Immature natural killer cell (primary cell): Measurements from ENCODE around the gene ACAD10. TPM values are rescaled to one million over a fixed set of nuclear protein-coding genes. Genes with fewer than 3 reads are reported as not detected.
"Not testable (repeated sequence)": the region's sequence is repeated elsewhere in the genome, so short reads cannot be mapped to it uniquely, and the experiment has no call there.

ENCODE experiments used
- DNase-seq, 3 donors: peaks; one replicate each; pipeline ENCODE4 v3.0.0; 2022; ENCODE audit warnings: mixed read lengths in 1 of 3
- H3K27ac Mint-ChIP-seq, 6 donors: one replicate each; pipeline ENCODE4 v1.8.0; 2020; ENCODE audit warnings: mixed read lengths in 6 of 6, mild to moderate bottlenecking in 5 of 6, inconsistent platforms in 4 of 6, moderate library complexity in 3 of 6
- H3K27me3 Mint-ChIP-seq, 3 donors: one replicate each; pipeline ENCODE4 v1.8.0; 2020 to 2021; ENCODE audit warnings: low read depth in 3 of 3, mild to moderate bottlenecking in 3 of 3, mixed read lengths in 3 of 3, moderate library complexity in 3 of 3, inconsistent platforms in 1 of 3
- H3K36me3 Mint-ChIP-seq, 3 donors: one replicate each; pipeline ENCODE4 v1.8.0; 2020; ENCODE audit warnings: mixed read lengths in 3 of 3, inconsistent platforms in 2 of 3, mild to moderate bottlenecking in 2 of 3
- H3K4me1 Mint-ChIP-seq, 2 donors: one replicate each; pipeline ENCODE4 v1.8.0; 2020; ENCODE audit warnings: inconsistent platforms in 2 of 2, mild to moderate bottlenecking in 2 of 2, mixed read lengths in 2 of 2, moderate library complexity in 1 of 2
- H3K4me3 Mint-ChIP-seq, 5 donors: one replicate each; pipeline ENCODE4 v1.8.0; 2020; ENCODE audit warnings: mild to moderate bottlenecking in 5 of 5, mixed read lengths in 5 of 5, inconsistent platforms in 3 of 5, moderate library complexity in 3 of 5
- H3K9me3 Mint-ChIP-seq, 6 donors: one replicate each; pipeline ENCODE4 v1.8.0; 2020; ENCODE audit warnings: mild to moderate bottlenecking in 6 of 6, mixed read lengths in 6 of 6, inconsistent platforms in 4 of 6, moderate library complexity in 3 of 6
- polyA plus RNA-seq, 3 donors: library from polyadenylated mRNA; unstranded; fragments of 300-500 nt; fragmentation: Illumina TruSeq; gene quantifications; one replicate each; pipeline ENCODE4 v1.2.3, GENCODE V29; 2021

ACAD10 gene
- 1 to 10 TPM; 6.3 to 9.1 (median 7.9) TPM for polyA plus RNA-seq

DNA sequence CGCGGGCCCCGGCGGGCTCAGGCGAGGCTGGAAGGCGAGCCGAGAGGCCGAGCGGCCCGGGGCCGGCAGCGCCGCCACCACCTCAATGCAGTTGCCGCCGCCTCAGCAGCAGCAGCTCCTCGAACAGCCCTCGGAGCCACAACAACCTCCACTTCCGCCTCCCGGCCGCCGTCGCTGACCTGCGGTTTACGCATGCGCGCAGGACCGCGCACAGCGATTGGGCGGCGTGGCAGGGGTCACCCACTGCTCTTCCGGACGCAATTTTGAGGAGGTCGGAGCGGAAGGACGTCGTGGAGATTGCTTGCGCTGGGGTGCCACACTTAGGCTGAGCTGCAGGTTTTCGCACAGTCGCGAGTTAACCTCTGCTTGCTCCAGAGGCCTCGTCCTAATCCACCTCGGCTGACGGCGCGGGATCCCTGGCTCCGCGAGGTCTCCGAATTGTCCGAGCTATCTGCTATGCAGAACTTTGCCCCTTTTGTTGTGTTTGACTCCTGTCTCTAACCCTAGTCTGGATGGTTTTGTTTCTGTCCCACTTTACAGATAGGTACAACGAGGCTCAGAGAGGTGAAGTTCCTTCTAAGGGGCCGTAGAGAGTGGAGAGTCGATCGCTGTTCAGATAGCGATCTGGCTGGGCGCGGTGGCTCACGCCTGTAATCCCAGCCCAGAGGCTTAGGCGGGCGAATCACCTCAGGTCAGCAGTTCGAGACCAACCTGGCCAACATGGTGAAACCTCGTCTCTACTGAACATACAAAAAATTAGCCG lies at the start of gene ACAD10, which contains the start of gene BRAP:
ACAD10 (plus strand) TSS at position 243 of the 763 bp plus-strand sequence. CDS start 6,657 bp downstream, outside the sequence.
BRAP (minus strand) TSS at position 146 of the 763 bp plus-strand sequence. CDS start 164 bp downstream, outside the sequence.
- Mint-ChIP-seq H3K4me3 (peak within 1 kb of the TSS; percentile 96 to 99 (median 97)), H3K4me1 (peaks cover 41 to 47% of the 10 kb centered on the region in 2 donors), H3K27me3 (peaks cover 8 to 18% (median 13%) of the 10 kb centered on the region in 3 donors), H3K36me3 (peaks cover 4 to 10% (median 6%) of the 10 kb centered on the region in 3 donors), H3K27ac (peak within 1 kb of the TSS; percentile 91 to 99 (median 96)), H3K9me3 (no peaks in the 10 kb centered on the region)
- DNase-seq = peak; percentile 98

DNA sequence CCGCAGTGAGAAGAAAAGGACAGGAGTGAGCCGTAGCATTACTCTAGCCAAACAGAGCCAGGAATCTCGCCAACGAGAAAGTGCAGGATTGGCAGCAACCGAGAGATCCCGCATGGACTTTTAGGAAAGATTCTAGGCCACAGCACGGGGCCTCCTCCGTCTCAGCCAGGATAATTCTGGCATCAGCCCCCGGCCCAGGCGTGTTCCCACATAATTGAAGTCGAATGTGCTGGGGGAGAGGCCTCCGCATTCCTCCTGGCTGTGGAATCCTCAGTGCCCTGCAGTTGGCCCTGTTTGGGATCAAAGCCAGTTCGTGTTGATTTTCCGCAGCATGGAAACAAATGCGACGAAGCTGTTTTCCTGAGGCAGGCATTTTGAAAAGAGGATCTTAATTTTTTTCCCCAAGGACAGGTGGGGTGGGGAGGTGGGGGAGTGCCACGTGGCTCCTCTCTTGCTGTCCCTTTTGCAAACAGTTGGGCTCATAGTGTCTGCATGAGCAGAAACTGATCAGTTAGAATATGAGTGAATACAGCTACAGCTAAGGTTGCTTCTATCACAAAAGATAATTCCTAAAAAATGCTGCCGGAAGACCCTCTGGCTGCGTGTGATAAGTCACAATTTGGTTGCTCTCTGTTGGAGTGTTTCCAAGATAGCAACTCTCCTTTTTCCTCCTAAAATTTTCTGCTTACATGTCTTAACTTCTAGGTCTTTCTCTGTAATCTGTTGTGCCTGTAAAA lies 49.5 kb upstream of the ACAD10 start:
- Mint-ChIP-seq H3K36me3 (peaks cover 0 to 3% (median 0%) of the 10 kb centered on the region in 3 donors), H3K27ac (peak overlapping the region in 2 of 6 donors; percentile 25 to 62)

DNA sequence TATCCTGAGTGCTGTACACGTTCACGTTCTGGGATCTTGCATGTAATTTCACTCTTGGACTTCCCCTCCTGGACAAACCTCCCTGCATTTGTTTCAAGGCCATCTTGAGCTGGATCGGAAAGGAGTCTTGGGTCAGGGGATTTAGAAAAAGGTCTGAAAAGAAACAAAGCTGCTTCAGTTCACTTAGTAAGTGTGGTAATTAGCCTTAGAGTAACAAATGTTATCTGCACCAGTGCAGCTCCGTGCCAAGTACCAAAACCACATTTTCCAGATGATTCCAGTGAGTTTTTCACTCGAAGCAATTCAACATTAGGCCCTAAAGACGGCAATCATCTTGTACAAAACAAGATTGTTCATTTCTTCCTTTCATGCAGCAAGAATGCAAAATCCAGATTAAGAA lies 47.3 kb upstream of the ACAD10 start:
- no peak for DNase-seq
- Mint-ChIP-seq H3K9me3 (no peaks in the 10 kb centered on the region), H3K4me1 (peaks cover 4 to 6% of the 10 kb centered on the region in 2 donors), H3K36me3 (peaks cover 4 to 12% (median 11%) of the 10 kb centered on the region in 3 donors), H3K27ac (peak overlapping the region in 1 of 6 donors; percentile 80), H3K27me3 (peaks cover 0 to 3% (median 0%) of the 10 kb centered on the region in 3 donors), H3K4me3 (no peak overlapping the region)

More for the DNA sequence above, 49.5 kb upstream of the ACAD10 start:
- no peak overlapping the region for H3K4me3 Mint-ChIP-seq
- no peaks in the 10 kb centered on the region for H3K9me3 Mint-ChIP-seq
- peaks cover 0 to 1% (median 0%) of the 10 kb centered on the region in 3 donors for H3K27me3 Mint-ChIP-seq
- peaks cover 4 to 6% of the 10 kb centered on the region in 2 donors for H3K4me1 Mint-ChIP-seq
- DNase-seq = no peak

DNA sequence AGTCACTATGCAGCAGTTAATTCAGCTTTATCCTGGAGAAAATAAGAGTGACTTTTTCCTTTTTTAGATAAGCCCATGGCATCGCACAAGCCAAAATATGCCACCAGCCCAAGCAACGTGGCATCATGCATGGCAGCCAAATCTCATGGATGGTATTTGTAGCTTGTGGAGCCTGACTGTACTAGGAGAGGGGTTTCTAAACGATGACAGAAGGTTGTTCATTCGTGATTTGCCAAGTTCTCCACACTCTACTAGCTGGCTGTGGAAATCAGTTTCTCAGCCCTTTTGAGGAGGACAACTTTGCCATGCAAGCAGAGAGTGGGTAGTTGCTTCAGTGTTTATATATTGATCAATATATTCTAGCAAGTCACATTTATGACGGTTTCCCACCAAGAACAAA lies 45.3 kb upstream of the ACAD10 start:
- no peak for DNase-seq
- Mint-ChIP-seq H3K27ac (no peak overlapping the region), H3K4me1 (peaks cover 3 to 5% of the 10 kb centered on the region in 2 donors), H3K36me3 (peaks cover 8 to 24% (median 15%) of the 10 kb centered on the region in 3 donors), H3K27me3 (peaks cover 0 to 3% (median 0%) of the 10 kb centered on the region in 3 donors), H3K4me3 (no peak overlapping the region), H3K9me3 (no peaks in the 10 kb centered on the region)

DNA sequence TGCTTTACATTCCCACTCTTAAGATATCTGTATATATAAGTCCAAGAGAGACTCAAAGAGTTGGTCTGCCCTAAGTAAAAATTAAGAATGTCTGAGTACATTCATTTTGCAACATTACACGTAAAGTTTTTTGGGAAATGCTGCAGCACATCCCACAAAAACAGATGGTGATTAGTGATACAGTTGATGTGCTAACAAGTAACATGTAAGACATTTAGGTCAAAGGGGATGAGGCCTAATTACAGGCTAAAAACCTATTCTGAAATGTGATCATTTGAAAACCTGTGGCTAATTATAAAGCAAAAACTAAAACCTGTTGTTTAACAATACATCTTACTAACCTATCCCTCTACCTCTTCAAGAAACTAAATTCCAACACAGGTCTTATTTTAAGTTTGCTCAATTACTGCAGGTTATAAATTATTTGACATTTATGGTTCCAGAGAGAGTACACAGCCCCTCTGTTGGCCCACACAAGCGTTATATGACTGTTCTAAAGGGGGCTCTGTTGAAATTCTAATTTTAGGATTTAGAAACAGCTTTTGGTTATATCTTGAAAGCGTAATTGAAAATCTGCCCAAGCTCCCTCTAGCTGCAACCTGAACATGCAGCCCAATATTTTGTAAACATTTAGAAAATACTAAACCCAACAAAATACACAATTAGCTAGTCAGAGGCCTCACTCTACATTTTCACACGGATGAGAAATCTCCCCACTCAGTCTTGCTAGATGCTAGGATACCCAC lies 43.0 kb upstream of the ACAD10 start:
- no peak for DNase-seq

DNA sequence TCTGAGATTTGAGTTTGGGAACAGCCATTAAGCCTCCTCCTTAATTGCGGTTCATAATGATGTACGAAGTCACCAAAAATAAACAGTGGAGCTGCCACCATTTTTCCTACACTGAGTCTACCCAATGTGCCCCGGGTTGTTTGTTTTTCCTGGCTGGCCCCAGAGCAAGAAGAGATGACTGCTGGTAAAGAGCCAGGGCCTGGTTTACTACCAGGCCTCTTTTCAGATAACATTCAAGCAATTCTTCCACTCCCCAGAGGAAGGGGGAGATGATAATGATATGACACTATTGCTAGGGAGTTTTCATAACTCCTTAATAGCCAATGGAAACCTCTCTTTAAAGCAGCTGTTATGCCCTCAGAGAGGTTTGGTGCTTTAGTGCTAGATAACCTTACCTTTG lies 42.4 kb upstream of the ACAD10 start:
- Mint-ChIP-seq H3K4me3 (no peak overlapping the region), H3K36me3 (peaks cover 14 to 42% (median 21%) of the 10 kb centered on the region in 3 donors), H3K4me1 (peaks cover 0 to 3% of the 10 kb centered on the region in 2 donors), H3K9me3 (no peaks in the 10 kb centered on the region), H3K27me3 (peaks cover 0 to 3% (median 0%) of the 10 kb centered on the region in 3 donors), H3K27ac (no peak overlapping the region)
- no peak for DNase-seq

More for the DNA sequence above, 43.0 kb upstream of the ACAD10 start:
- Mint-ChIP-seq H3K9me3 (no peaks in the 10 kb centered on the region), H3K4me1 (peaks cover 0 to 3% of the 10 kb centered on the region in 2 donors), H3K27ac (no peak overlapping the region), H3K27me3 (peaks cover 0 to 3% (median 0%) of the 10 kb centered on the region in 3 donors), H3K36me3 (peaks cover 14 to 42% (median 22%) of the 10 kb centered on the region in 3 donors), H3K4me3 (no peak overlapping the region)

DNA sequence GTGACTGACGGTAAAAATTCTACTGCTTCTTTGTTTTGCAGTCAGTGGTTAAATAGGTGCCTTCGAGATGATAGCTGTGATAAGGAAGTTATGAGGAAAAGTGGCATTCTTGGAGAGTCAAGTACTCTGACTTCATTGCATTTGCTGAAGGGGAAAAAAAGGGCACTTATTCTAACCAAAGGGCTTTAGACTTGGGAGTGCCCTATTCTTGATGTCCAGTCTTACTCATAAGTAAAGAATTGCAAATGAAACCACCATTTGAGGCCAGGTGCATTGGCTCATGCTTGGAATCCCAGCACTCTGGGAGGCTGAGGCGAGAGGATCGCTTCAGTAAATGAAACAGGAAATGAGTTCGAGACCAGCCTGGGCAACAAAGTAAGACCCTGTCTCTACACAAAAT lies 40.4 kb upstream of the ACAD10 start:
- no peak for DNase-seq
- Mint-ChIP-seq H3K27me3 (peaks cover 0 to 1% (median 0%) of the 10 kb centered on the region in 3 donors), H3K4me3 (no peak overlapping the region), H3K27ac (no peak overlapping the region), H3K9me3 (no peaks in the 10 kb centered on the region), H3K4me1 (peaks cover 0 to 3% of the 10 kb centered on the region in 2 donors), H3K36me3 (peaks cover 18 to 50% (median 25%) of the 10 kb centered on the region in 3 donors)

DNA sequence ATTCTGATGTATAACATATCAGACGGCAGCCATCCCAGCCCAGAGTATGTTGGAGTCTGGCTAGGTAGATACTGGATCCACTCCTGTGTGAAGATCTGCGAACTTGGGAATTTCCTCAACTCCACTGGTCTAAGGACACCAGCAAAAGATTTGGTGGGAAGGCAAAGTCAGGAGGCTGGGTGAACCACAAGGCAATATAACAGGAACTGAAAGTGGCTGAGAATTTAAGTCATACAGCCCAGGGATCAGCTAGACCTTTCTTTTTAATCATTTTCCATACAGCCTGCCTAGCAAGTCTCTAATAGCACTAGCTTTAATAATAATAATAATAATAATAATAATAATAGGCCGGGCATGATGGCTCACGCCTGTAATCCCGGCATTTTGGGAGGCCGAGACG lies 34.9 kb upstream of the ACAD10 start:
- H3K4me1 Mint-ChIP-seq = peaks cover 0 to 3% of the 10 kb centered on the region in 2 donors
- no peak overlapping the region for H3K4me3 Mint-ChIP-seq
- no peak overlapping the region for H3K27ac Mint-ChIP-seq
- no peak for DNase-seq
- peaks cover 19 to 44% (median 21%) of the 10 kb centered on the region in 3 donors for H3K36me3 Mint-ChIP-seq
- H3K9me3 Mint-ChIP-seq = no peaks in the 10 kb centered on the region
- H3K27me3 Mint-ChIP-seq = peaks cover 0 to 2% (median 0%) of the 10 kb centered on the region in 3 donors

DNA sequence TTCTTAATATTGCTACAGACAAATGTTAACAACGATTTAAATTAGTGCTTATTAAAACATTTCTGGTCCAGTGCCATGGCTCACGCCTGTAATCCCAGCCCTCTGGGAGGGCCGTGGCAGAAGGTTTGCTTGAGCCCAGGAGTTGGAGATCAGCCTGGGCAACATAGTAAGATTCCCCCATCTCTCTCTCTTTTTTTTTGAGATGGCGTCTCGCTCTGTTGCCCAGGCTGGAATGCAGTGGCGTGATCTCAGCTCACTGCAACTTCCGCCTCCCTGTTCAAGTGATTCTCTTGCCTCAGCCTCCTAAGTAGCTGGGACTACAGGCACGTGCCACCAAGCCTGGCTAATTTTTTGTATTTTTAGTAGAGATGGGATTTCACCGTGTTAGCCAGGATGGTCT lies 33.3 kb upstream of the ACAD10 start:
- not testable (repeated sequence) for H3K27ac Mint-ChIP-seq, H3K27me3 Mint-ChIP-seq, DNase-seq, H3K4me1 Mint-ChIP-seq, H3K9me3 Mint-ChIP-seq, H3K4me3 Mint-ChIP-seq
- peaks cover 17 to 33% (median 19%) of the 10 kb centered on the region in 3 donors for H3K36me3 Mint-ChIP-seq

DNA sequence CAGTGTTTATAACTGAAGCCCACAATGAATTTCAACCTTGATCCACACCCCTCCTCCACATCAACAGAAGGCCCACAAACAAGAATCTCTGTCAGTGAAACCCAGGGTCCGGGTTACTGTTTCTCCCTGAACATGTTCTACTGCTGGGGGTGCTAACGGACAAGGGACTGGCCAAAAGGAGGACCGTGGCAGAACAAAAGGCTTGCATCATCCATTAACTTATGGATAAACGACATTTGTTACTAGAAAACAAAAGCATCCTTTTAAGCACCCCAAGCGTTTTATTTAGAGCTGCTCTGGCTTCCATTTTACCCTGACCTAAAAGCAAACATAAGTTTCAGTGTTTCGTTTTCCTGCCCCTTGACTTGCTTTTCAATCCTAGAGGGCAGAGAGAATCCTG lies 32.3 kb upstream of the ACAD10 start:
- no peak overlapping the region for H3K27ac Mint-ChIP-seq
- H3K4me3 Mint-ChIP-seq = no peak overlapping the region
- no peaks in the 10 kb centered on the region for H3K4me1 Mint-ChIP-seq
- H3K27me3 Mint-ChIP-seq = peaks cover 0 to 4% (median 0%) of the 10 kb centered on the region in 3 donors
- no peak for DNase-seq
- H3K36me3 Mint-ChIP-seq = peaks cover 18 to 34% (median 22%) of the 10 kb centered on the region in 3 donors
- no peaks in the 10 kb centered on the region for H3K9me3 Mint-ChIP-seq

DNA sequence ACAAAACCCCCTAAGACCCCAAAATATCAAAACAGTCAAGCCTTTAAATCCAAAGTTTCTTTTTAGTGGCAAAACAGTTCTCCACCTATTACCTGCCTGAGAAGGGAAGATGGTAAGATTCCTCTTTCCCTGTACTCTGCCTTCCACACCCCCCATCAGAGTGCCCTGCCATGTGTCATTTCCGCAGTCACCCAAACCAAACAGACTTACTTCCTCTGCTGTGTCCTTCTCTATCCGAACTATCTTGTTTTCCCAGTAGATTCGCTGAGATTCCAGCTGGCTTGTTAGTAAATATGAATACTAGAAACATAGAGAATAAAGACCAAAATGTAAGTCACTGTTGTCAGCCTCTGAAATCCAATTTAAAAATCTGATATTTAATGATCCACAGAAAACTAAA lies 30.5 kb upstream of the ACAD10 start:
- Mint-ChIP-seq H3K4me1 (no peaks in the 10 kb centered on the region), H3K36me3 (peaks cover 21 to 37% (median 26%) of the 10 kb centered on the region in 3 donors), H3K9me3 (no peaks in the 10 kb centered on the region), H3K27me3 (peaks cover 0 to 4% (median 0%) of the 10 kb centered on the region in 3 donors), H3K27ac (peak overlapping the region in 3 of 6 donors; percentile 5 to 82 (median 22)), H3K4me3 (no peak overlapping the region)
- no peak for DNase-seq

DNA sequence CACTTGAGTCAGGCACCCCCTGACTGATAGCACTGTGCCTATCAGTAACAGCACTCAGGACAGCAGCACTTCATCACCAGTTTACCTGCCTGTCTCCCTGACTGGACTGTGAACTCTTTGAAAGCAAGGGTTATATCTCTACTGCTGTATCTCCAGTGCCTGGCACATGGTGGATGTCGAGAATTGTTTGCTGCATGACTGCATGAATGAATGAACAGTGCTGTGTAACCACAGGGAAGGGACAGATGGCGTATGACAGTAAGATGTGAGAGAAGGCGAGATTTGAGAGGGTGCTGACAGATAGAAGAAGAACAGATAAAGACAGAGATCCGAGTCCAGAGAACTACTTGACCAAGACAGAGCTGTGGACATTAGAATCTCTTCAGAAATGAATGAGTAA lies 29.8 kb upstream of the ACAD10 start:
- Mint-ChIP-seq H3K9me3 (no peaks in the 10 kb centered on the region), H3K4me1 (no peaks in the 10 kb centered on the region), H3K27me3 (peaks cover 0 to 4% (median 0%) of the 10 kb centered on the region in 3 donors), H3K4me3 (no peak overlapping the region), H3K36me3 (peaks cover 21 to 37% (median 26%) of the 10 kb centered on the region in 3 donors), H3K27ac (no peak overlapping the region)
- DNase-seq = no peak

DNA sequence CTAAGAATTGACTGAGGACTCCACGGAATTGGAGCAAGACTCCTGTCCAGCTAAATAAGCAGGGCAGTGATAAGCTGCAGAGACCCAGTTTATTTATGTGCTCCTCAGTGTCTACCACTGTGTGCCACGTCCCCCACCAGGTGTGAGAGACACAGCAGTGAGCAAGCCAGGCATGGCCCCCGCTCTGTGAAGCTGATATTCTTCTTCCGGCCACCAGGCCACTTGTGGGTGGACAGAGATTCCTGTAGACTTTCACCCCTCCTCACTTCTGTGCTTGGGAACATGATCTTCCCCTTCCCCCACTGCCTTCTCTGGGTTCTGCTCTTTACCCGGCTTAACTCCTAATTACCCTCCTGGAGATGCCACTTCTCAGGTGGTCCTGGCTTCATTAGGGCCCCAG lies 21.4 kb upstream of the ACAD10 start:
- Mint-ChIP-seq H3K36me3 (peaks cover 16 to 43% (median 24%) of the 10 kb centered on the region in 3 donors), H3K9me3 (no peaks in the 10 kb centered on the region), H3K4me1 (peaks cover 0 to 8% of the 10 kb centered on the region in 2 donors), H3K4me3 (no peak overlapping the region), H3K27ac (peak overlapping the region in 1 of 6 donors; percentile 26), H3K27me3 (peaks cover 0 to 2% (median 0%) of the 10 kb centered on the region in 3 donors)
- DNase-seq = no peak
